ENCODE results near the gene VCAM1. TPM values are rescaled to one million over a fixed set of nuclear protein-coding genes. Genes with fewer than 3 reads are reported as not detected.

The VCAM1 gene, protein sequence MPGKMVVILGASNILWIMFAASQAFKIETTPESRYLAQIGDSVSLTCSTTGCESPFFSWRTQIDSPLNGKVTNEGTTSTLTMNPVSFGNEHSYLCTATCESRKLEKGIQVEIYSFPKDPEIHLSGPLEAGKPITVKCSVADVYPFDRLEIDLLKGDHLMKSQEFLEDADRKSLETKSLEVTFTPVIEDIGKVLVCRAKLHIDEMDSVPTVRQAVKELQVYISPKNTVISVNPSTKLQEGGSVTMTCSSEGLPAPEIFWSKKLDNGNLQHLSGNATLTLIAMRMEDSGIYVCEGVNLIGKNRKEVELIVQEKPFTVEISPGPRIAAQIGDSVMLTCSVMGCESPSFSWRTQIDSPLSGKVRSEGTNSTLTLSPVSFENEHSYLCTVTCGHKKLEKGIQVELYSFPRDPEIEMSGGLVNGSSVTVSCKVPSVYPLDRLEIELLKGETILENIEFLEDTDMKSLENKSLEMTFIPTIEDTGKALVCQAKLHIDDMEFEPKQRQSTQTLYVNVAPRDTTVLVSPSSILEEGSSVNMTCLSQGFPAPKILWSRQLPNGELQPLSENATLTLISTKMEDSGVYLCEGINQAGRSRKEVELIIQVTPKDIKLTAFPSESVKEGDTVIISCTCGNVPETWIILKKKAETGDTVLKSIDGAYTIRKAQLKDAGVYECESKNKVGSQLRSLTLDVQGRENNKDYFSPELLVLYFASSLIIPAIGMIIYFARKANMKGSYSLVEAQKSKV
- total RNA-seq: 191 and 648 TPM in 2 replicates

DNA sequence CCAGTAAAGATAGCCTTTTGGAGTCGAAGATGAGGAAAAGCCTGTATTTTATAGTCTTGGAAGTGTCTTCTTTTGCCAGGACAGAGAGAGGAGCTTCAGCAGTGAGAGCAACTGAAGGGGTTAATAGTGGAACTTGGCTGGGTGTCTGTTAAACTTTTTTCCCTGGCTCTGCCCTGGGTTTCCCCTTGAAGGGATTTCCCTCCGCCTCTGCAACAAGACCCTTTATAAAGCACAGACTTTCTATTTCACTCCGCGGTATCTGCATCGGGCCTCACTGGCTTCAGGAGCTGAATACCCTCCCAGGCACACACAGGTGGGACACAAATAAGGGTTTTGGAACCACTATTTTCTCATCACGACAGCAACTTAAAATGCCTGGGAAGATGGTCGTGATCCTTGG, at the start of gene VCAM1:
TSS of gene VCAM1 (plus strand) at position 253 of the 400 bp plus-strand sequence. CDS start at position 372, 119 bp downstream.

Other genes starting within 250 kb of the VCAM1 start
- 0.09 and 0.14 TPM in 2 replicates for gene GPR88, start 181.6 kb upstream of the VCAM1 start, total RNA-seq
- gene EXTL2, start 175.1 kb downstream of the VCAM1 start, total RNA-seq: 22.3 and 23.1 TPM in 2 replicates
- gene SLC30A7, start 176.3 kb downstream of the VCAM1 start, total RNA-seq: 26.3 and 28.8 TPM in 2 replicates

All from smooth muscle cell of bladder (primary cell).